WTC11 (cell line): ENCODE data around the gene NXPE3. TPM values are rescaled to one million over a fixed set of nuclear protein-coding genes. Genes with fewer than 3 reads are reported as not detected.

ENCODE experiments used
- ATAC-seq: fragments of 200-7000 bp; cut with Tn5 transposase; 2 replicates; pipeline ENCODE4 v1.10.0; 2021; ENCODE audit warnings: mild to moderate bottlenecking, moderate library complexity
- CTCF ChIA-PET: fragments of 300-600 bp; sonication (Branson Sonifier 250); formaldehyde crosslinking; loops from one replicate; lab custom pipeline; 2021; ENCODE audit warnings: antibody characterized with exemption; lab: Charles Lee
- POLR2A ChIA-PET: fragments of 350-600 bp; sonication (Branson Sonifier 250); formaldehyde crosslinking; loops from one replicate; lab custom pipeline; 2021; ENCODE audit warnings: antibody characterized with exemption; lab: Charles Lee
- DNase-seq: peaks from one replicate; pipeline ENCODE4 v3.0.0; 2021; ENCODE audit warnings: low spot score
- H3K27ac Mint-ChIP-seq: 2 replicates; pipeline ENCODE4 v1.8.0; 2021; ENCODE audit warnings: mixed read lengths
- H3K27me3 Mint-ChIP-seq: 2 replicates; pipeline ENCODE4 v1.8.0; 2021; ENCODE audit warnings: low read depth, mild to moderate bottlenecking, moderate library complexity, mixed read lengths
- H3K36me3 Mint-ChIP-seq: 2 replicates; pipeline ENCODE4 v1.8.0; 2021; ENCODE audit warnings: mixed read lengths
- H3K4me1 Mint-ChIP-seq: 2 replicates; pipeline ENCODE4 v1.8.0; 2022; ENCODE audit warnings: mixed read lengths
- H3K4me3 Mint-ChIP-seq: 2 replicates; pipeline ENCODE4 v1.8.0; 2021; ENCODE audit warnings: mild to moderate bottlenecking, moderate library complexity, mixed read lengths
- H3K9me3 Mint-ChIP-seq: 2 replicates; pipeline ENCODE4 v1.8.0; 2021; ENCODE audit warnings: mixed read lengths
- CREB1 ChIP-seq: sonication (generic); formaldehyde crosslinking; IDR thresholded peaks from 2 replicates; pipeline ENCODE4 v1.8.0; 2023; ENCODE audit warnings: mild to moderate bottlenecking, missing genetic modification reagents
- ELF4 ChIP-seq: sonication (generic); formaldehyde crosslinking; IDR thresholded peaks from 2 replicates; pipeline ENCODE4 v1.8.1; 2022; ENCODE audit warnings: low read depth, mild to moderate bottlenecking, moderate library complexity, missing genetic modification reagents
- GTF2I ChIP-seq: fragments of 250-450 bp; sonication (Bioruptor Pico); conservative IDR thresholded peaks from 2 replicates; pipeline ENCODE4 v1.4.0; 2021; ENCODE audit warnings: mild to moderate bottlenecking
- NR3C1 ChIP-seq: sonication (generic); formaldehyde crosslinking; conservative IDR thresholded peaks from 2 replicates; pipeline ENCODE4 v1.8.1; 2023; ENCODE audit warnings: low read depth, mild to moderate bottlenecking, missing genetic modification reagents
- PRRX2 ChIP-seq: fragments of 250-450 bp; sonication (Bioruptor Pico); IDR thresholded peaks from 2 replicates; pipeline ENCODE4 v1.8.0; 2021; ENCODE audit warnings: mild to moderate bottlenecking
- SMAD4 ChIP-seq: sonication (generic); formaldehyde crosslinking; IDR thresholded peaks from 2 replicates; pipeline ENCODE4 v1.8.0; 2022; ENCODE audit warnings: mild to moderate bottlenecking, missing genetic modification reagents
- TEAD4 ChIP-seq: sonication (generic); formaldehyde crosslinking; IDR thresholded peaks from 2 replicates; pipeline ENCODE4 v1.8.0; 2022; ENCODE audit warnings: mild to moderate bottlenecking, missing genetic modification reagents
- ZNF232 ChIP-seq: sonication (generic); formaldehyde crosslinking; IDR thresholded peaks from 2 replicates; pipeline ENCODE4 v1.8.0; 2022; ENCODE audit warnings: mild to moderate bottlenecking, missing genetic modification reagents
- ZNF396 ChIP-seq: fragments of 250-450 bp; sonication (Bioruptor Pico); IDR thresholded peaks from 2 replicates; pipeline ENCODE4 v1.8.0; 2021; ENCODE audit warnings: mild to moderate bottlenecking, moderate library complexity, borderline replicate concordance
- ZNF423 ChIP-seq: fragments of 250-450 bp; sonication (Bioruptor Pico); IDR thresholded peaks from 2 replicates; pipeline ENCODE4 v2.1.2; 2022; ENCODE audit warnings: mild to moderate bottlenecking, moderate library complexity
- ZNF425 ChIP-seq: fragments of 250-450 bp; sonication (Bioruptor Pico); conservative IDR thresholded peaks from 2 replicates; pipeline ENCODE4 v1.9.0; 2021; ENCODE audit warnings: mild to moderate bottlenecking
- total RNA-seq: library from RNA; stranded (reverse); gene quantifications from 3 replicates; pipeline ENCODE4 v1.2.3, GENCODE V29; 2021
- TF ChIP-seq, protein P1 (sequence below): sonication (generic); formaldehyde crosslinking; IDR thresholded peaks from 2 replicates; pipeline ENCODE4 v1.8.1; 2022; ENCODE audit warnings: mild to moderate bottlenecking, missing genetic modification reagents, moderate library complexity, borderline replicate concordance
- TF ChIP-seq, protein P2 (sequence below): sonication (generic); formaldehyde crosslinking; IDR thresholded peaks from 2 replicates; pipeline ENCODE4 v1.8.0; 2023; ENCODE audit warnings: missing genetic modification reagents, mild to moderate bottlenecking, borderline replicate concordance
- TF ChIP-seq, protein P3 (sequence below): fragments of 250-450 bp; sonication (Bioruptor Pico); IDR thresholded peaks from 2 replicates; pipeline ENCODE4 v1.9.0; 2021; ENCODE audit warnings: moderate library complexity, mild to moderate bottlenecking, inconsistent platforms, borderline replicate concordance
- TF ChIP-seq, protein P4 (sequence below): sonication (generic); formaldehyde crosslinking; IDR thresholded peaks from 2 replicates; pipeline ENCODE4 v1.8.0; 2022; ENCODE audit warnings: mild to moderate bottlenecking, missing genetic modification reagents
- TF ChIP-seq, protein P5 (sequence below): sonication (generic); formaldehyde crosslinking; IDR thresholded peaks from 2 replicates; pipeline ENCODE4 v1.8.0; 2023; ENCODE audit warnings: missing genetic modification reagents
- TF ChIP-seq, protein P6 (sequence below): fragments of 200-600 bp; IDR thresholded peaks from 2 replicates; pipeline ENCODE4 v1.8.0; 2022; ENCODE audit warnings: antibody characterized with exemption

The NXPE3 gene
- total RNA-seq, 1 experiment from 2014 or later = 13.9 TPM

- no peak for TF ChIP-seq CREB1
- TF ChIP-seq, protein P1, sequence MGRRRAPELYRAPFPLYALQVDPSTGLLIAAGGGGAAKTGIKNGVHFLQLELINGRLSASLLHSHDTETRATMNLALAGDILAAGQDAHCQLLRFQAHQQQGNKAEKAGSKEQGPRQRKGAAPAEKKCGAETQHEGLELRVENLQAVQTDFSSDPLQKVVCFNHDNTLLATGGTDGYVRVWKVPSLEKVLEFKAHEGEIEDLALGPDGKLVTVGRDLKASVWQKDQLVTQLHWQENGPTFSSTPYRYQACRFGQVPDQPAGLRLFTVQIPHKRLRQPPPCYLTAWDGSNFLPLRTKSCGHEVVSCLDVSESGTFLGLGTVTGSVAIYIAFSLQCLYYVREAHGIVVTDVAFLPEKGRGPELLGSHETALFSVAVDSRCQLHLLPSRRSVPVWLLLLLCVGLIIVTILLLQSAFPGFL (CRISPR knock-in tag) = no peak
- TF ChIP-seq, protein P2, sequence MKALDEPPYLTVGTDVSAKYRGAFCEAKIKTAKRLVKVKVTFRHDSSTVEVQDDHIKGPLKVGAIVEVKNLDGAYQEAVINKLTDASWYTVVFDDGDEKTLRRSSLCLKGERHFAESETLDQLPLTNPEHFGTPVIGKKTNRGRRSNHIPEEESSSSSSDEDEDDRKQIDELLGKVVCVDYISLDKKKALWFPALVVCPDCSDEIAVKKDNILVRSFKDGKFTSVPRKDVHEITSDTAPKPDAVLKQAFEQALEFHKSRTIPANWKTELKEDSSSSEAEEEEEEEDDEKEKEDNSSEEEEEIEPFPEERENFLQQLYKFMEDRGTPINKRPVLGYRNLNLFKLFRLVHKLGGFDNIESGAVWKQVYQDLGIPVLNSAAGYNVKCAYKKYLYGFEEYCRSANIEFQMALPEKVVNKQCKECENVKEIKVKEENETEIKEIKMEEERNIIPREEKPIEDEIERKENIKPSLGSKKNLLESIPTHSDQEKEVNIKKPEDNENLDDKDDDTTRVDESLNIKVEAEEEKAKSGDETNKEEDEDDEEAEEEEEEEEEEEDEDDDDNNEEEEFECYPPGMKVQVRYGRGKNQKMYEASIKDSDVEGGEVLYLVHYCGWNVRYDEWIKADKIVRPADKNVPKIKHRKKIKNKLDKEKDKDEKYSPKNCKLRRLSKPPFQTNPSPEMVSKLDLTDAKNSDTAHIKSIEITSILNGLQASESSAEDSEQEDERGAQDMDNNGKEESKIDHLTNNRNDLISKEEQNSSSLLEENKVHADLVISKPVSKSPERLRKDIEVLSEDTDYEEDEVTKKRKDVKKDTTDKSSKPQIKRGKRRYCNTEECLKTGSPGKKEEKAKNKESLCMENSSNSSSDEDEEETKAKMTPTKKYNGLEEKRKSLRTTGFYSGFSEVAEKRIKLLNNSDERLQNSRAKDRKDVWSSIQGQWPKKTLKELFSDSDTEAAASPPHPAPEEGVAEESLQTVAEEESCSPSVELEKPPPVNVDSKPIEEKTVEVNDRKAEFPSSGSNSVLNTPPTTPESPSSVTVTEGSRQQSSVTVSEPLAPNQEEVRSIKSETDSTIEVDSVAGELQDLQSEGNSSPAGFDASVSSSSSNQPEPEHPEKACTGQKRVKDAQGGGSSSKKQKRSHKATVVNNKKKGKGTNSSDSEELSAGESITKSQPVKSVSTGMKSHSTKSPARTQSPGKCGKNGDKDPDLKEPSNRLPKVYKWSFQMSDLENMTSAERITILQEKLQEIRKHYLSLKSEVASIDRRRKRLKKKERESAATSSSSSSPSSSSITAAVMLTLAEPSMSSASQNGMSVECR (CRISPR knock-in tag) = no peak
- TF ChIP-seq GTF2I (CRISPR knock-in tag) = no peak
- TF ChIP-seq NR3C1 (CRISPR knock-in tag) = no peak
- TF ChIP-seq, protein P3, sequence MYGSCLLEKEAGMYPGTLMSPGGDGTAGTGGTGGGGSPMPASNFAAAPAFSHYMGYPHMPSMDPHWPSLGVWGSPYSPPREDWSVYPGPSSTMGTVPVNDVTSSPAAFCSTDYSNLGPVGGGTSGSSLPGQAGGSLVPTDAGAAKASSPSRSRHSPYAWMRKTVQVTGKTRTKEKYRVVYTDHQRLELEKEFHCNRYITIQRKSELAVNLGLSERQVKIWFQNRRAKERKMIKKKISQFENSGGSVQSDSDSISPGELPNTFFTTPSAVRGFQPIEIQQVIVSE (CRISPR knock-in tag) = no peak
- TF ChIP-seq, protein P4, sequence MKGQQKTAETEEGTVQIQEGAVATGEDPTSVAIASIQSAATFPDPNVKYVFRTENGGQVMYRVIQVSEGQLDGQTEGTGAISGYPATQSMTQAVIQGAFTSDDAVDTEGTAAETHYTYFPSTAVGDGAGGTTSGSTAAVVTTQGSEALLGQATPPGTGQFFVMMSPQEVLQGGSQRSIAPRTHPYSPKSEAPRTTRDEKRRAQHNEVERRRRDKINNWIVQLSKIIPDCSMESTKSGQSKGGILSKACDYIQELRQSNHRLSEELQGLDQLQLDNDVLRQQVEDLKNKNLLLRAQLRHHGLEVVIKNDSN (CRISPR knock-in tag) = no peak
- TF ChIP-seq, protein P5, sequence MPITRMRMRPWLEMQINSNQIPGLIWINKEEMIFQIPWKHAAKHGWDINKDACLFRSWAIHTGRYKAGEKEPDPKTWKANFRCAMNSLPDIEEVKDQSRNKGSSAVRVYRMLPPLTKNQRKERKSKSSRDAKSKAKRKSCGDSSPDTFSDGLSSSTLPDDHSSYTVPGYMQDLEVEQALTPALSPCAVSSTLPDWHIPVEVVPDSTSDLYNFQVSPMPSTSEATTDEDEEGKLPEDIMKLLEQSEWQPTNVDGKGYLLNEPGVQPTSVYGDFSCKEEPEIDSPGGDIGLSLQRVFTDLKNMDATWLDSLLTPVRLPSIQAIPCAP (CRISPR knock-in tag) = no peak
- TF ChIP-seq TEAD4 (CRISPR knock-in tag) = no peak
- no peak for TF ChIP-seq ZNF396
- no peak for TF ChIP-seq SMAD4
- no peak for TF ChIP-seq ELF4 (CRISPR knock-in tag)
- TF ChIP-seq ZNF232 (CRISPR knock-in tag) = no peak
- no peak for TF ChIP-seq ZNF423 (CRISPR knock-in tag)
- no peak for TF ChIP-seq ZNF425 (CRISPR knock-in tag)
- no peak for TF ChIP-seq PRRX2 (CRISPR knock-in tag)
- TF ChIP-seq, protein P6, sequence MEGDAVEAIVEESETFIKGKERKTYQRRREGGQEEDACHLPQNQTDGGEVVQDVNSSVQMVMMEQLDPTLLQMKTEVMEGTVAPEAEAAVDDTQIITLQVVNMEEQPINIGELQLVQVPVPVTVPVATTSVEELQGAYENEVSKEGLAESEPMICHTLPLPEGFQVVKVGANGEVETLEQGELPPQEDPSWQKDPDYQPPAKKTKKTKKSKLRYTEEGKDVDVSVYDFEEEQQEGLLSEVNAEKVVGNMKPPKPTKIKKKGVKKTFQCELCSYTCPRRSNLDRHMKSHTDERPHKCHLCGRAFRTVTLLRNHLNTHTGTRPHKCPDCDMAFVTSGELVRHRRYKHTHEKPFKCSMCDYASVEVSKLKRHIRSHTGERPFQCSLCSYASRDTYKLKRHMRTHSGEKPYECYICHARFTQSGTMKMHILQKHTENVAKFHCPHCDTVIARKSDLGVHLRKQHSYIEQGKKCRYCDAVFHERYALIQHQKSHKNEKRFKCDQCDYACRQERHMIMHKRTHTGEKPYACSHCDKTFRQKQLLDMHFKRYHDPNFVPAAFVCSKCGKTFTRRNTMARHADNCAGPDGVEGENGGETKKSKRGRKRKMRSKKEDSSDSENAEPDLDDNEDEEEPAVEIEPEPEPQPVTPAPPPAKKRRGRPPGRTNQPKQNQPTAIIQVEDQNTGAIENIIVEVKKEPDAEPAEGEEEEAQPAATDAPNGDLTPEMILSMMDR = no peak
- POLR2A ChIA-PET = no interaction called here
- no peaks in the 10 kb centered on the region for H3K27me3 Mint-ChIP-seq
- no peaks in the 10 kb centered on the region for H3K9me3 Mint-ChIP-seq
- peaks cover 23% of the 10 kb centered on the region for H3K4me1 Mint-ChIP-seq
- H3K27ac Mint-ChIP-seq = peak overlapping the region; percentile 93; the same call in 1 of the 2 replicates
- H3K36me3 Mint-ChIP-seq = peaks cover 10% of the 10 kb centered on the region; the same call in 1 of the 2 replicates
- CTCF ChIA-PET = interaction anchor here (2.6 kb wide), 2 partner anchors 23 to 399 kb away, joined by 10 read pairs; partner anchors contain the start of gene NFKBIZ
- ATAC-seq (no peak), DNase-seq (no peak)
- 0 out of 2 replicates have a peak overlapping the region, but pooled peaks have one; percentile 41 for H3K4me3 Mint-ChIP-seq
These were observed 47.0 kb downstream of the NXPE3 start for GRCh38 chr3:101825904-101826445.
